Stimulated activated naive CD8-positive, alpha-beta T cell treated with anti-CD3 and anti-CD28 coated beads, Interleukin-15, Interleukin-2, amounts not matched to agents 100 ng/mL and 50 ng/mL, for 24 hours (primary cell): Measurements from ENCODE around the gene AIG1.
A peak's percentile ranks its signal among the peaks of the same experiment; 100 is the strongest.

Experiments used
- H3K27ac Mint-ChIP-seq: one replicate; pipeline ENCODE4 v1.8.0; 2021; ENCODE audit warnings: mild to moderate bottlenecking, mixed read lengths
- H3K27me3 Mint-ChIP-seq: one replicate; pipeline ENCODE4 v1.8.0; 2021; ENCODE audit warnings: mixed read lengths
- H3K36me3 Mint-ChIP-seq: one replicate; pipeline ENCODE4 v1.8.0; 2021; ENCODE audit warnings: low read depth, mixed read lengths
- H3K4me1 Mint-ChIP-seq: one replicate; pipeline ENCODE4 v1.8.0; 2021; ENCODE audit warnings: low read depth, mixed read lengths
- H3K4me3 Mint-ChIP-seq: one replicate; pipeline ENCODE4 v1.8.0; 2021; ENCODE audit warnings: mild to moderate bottlenecking, mixed read lengths
- H3K9me3 Mint-ChIP-seq: one replicate; pipeline ENCODE4 v1.8.0; 2021; ENCODE audit warnings: mixed read lengths

Gene AIG1

GRCh38 chr6:143192766-143193165 is 132.1 kb downstream of the AIG1 start:
- no peak overlapping the region for H3K4me3 Mint-ChIP-seq
- H3K4me1 Mint-ChIP-seq, result no peaks in the 10 kb centered on the region
- no peak overlapping the region for H3K27ac Mint-ChIP-seq
- peaks cover 4% of the 10 kb centered on the region for H3K36me3 Mint-ChIP-seq
- H3K9me3 Mint-ChIP-seq, result peaks cover 7% of the 10 kb centered on the region
- H3K27me3 Mint-ChIP-seq, result no peaks in the 10 kb centered on the region

DNA sequence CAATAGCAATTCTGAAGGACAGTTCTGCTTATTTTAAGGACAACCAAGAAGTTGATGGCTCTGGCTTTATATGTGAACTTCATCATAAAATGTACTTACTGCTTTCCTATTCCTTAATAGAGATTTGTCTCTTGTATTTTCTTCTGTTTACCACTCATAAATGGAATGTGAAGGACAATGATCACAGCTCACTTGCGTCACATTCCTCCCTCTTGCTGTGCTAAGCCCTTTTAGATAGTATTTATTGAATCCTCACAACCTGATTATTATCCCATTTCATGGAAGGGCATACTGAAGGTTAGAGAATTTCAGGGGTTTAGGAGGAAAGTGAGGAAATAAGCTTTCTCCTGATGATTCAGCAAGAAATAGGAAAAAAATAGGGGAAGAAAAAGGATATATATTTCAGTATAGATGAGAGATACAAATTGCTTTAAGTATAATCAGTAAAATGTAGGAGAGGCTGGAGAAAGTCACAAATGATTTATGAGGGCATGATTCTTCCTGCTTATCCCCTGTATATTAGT is 132.9 kb downstream of the AIG1 start:
- Mint-ChIP-seq H3K4me3 (no peak overlapping the region), H3K27ac (no peak overlapping the region), H3K27me3 (no peaks in the 10 kb centered on the region), H3K36me3 (peaks cover 4% of the 10 kb centered on the region), H3K9me3 (peaks cover 7% of the 10 kb centered on the region), H3K4me1 (no peaks in the 10 kb centered on the region)

- H3K36me3 Mint-ChIP-seq, result peaks cover 4% of the 10 kb centered on the region
- peaks cover 7% of the 10 kb centered on the region for H3K9me3 Mint-ChIP-seq
- H3K4me3 Mint-ChIP-seq, result no peak overlapping the region
- H3K4me1 Mint-ChIP-seq, result peaks cover 2% of the 10 kb centered on the region
- no peaks in the 10 kb centered on the region for H3K27me3 Mint-ChIP-seq
- H3K27ac Mint-ChIP-seq, result no peak overlapping the region
These were observed 133.5 kb downstream of the AIG1 start for GRCh38 chr6:143194095-143194589.

DNA sequence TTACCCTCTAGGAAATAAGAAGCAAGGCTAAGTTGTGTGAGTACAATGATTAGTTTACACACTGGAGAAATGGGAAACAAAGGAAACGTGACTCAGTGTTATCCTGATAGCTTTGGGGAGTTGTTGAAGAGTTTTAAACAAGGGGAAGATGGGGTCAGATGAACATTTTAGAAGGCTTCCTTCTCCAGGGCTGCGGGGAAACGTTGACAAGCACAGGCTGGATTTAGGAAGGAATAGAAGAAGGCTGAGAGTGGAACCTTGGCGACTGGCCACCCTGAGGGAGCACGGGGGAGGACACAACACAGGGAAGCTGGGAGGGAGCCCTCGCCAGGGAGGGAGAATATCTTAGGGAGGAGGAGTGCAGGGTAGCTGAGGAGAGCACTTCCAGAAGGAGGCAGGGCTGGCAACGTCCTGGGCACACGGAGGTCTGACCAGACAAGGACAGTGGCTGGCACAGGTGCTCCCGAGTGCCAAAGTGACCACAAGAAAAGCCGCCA is 134.7 kb downstream of the AIG1 start:
- H3K9me3 Mint-ChIP-seq, result peaks cover 9% of the 10 kb centered on the region
- H3K36me3 Mint-ChIP-seq, result peaks cover 4% of the 10 kb centered on the region
- H3K4me3 Mint-ChIP-seq, result no peak overlapping the region
- no peak overlapping the region for H3K27ac Mint-ChIP-seq
- H3K27me3 Mint-ChIP-seq, result no peaks in the 10 kb centered on the region
- H3K4me1 Mint-ChIP-seq, result peaks cover 14% of the 10 kb centered on the region

DNA sequence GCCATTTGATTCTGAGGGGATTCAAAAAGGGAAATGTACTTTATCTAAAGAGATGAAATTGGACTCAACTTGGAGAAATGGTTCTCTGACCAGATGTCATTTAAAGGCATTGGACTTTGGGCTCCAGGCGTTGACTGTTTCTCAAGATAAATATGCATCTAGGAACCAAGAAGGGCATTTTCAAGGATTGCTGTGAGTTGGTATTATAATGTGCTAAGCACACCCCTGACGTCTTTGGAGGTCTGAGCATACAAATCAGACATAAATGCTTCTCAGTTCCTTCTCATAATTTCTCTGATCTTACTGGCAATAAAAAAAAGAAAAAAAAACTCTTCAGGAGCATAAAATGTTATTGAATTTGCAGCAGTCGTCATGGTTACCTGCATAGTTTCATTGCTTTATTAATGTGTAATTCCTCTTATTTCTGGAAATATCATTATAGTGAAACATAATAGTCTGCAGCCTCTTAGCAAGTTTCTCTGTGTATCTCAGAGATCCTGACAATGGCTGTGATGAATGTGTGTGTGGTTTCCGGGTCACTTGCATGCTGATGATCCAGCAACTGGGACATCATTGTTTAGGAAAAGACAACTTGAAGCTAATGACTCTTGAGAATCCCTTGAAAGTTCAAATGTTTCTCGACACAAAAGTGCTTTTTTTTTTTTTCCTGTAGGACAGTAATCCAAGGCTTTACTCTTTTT is 136.0 kb downstream of the AIG1 start:
- Mint-ChIP-seq H3K36me3 (peaks cover 4% of the 10 kb centered on the region), H3K9me3 (peaks cover 14% of the 10 kb centered on the region), H3K27me3 (no peaks in the 10 kb centered on the region)

DNA sequence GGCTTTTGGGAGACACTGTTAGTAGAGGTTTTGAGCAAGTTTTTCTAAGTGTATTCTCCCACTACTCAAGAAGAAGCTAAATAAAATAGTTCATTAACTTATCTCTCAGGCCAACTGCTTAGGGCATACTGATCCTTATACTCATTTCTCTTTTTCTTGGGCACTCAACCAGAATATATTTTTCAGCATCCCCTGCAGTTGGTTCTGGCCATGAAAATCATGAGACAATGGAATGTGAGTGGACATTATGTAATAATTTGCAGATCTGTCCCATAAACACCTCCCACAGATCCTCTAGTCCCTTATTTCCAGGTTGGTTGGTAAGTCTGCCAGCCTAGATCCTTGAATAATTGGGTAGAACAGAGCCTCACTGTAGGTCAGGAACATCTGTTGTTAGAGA is 136.7 kb downstream of the AIG1 start:
- Mint-ChIP-seq H3K27me3 (no peaks in the 10 kb centered on the region), H3K4me3 (no peak overlapping the region), H3K27ac (no peak overlapping the region), H3K4me1 (peaks cover 19% of the 10 kb centered on the region), H3K36me3 (peaks cover 4% of the 10 kb centered on the region), H3K9me3 (peaks cover 14% of the 10 kb centered on the region)

More for the DNA sequence above, 136.0 kb downstream of the AIG1 start:
- Mint-ChIP-seq H3K27ac (no peak overlapping the region), H3K4me1 (peaks cover 19% of the 10 kb centered on the region), H3K4me3 (no peak overlapping the region)

GRCh38 chr6:143198312-143198711 is 137.6 kb downstream of the AIG1 start:
- H3K9me3 Mint-ChIP-seq, result peaks cover 14% of the 10 kb centered on the region
- no peak overlapping the region for H3K27ac Mint-ChIP-seq
- no peak overlapping the region for H3K4me3 Mint-ChIP-seq
- H3K36me3 Mint-ChIP-seq, result peaks cover 5% of the 10 kb centered on the region
- no peaks in the 10 kb centered on the region for H3K27me3 Mint-ChIP-seq
- H3K4me1 Mint-ChIP-seq, result peaks cover 19% of the 10 kb centered on the region

DNA sequence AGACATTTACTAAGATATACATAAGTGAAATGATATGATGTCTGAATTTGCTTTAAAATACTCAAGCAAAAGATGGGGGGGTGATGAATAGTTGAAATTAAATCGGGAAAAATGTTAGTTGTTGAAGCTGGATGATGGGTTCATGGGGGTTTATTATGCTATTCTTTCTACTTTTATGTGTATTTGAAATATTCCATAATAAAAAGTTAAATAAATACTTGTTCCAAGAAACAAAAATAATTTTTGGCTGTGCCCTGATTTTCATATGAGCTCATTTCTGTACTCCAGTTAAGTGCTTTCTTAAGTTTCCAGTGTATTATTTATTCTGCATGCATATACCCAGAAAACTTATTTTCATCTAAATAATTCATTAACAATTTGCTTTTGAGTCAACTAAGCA is 138.6 kb downstream of the AIG1 start:
- Mint-ChIP-seq H3K9me3 (peaks cover 7% of the 10 kb centered on the region), H3K36me3 (peaks cover 8% of the 10 kb centered on the region), H3K4me3 (no peak overlapping the region), H3K27ac (no peak overlapping the region), H3K4me1 (peaks cover 19% of the 10 kb centered on the region), H3K27me3 (no peaks in the 10 kb centered on the region)

DNA sequence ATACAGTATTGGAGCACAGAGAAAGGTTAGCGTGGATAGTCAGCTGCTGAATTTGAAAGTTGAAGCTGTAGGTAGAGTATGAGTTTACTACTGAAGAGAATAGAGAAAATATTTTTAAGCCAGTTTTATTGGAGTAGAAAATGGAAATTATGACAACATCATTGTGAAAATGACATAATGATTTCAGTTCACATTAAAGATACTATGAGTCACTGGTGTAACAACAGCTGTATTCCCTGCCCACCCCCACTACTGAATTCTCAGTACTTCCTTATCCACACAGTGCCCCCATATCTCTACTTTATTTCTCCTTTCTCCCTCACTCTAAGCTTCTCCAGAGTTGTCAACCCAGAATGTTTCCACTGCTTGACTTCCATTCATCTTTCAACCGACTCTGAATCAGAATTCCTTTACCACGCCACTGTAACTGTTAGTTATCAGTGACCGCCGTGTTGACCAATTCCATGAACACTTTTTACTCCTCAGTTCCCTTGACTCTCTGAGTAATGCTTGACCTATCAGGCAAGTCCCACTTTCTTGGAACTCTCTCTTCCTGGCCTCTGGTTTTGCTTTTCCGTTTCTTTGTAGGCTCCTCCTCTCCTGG is 139.6 kb downstream of the AIG1 start:
- peaks cover 8% of the 10 kb centered on the region for H3K36me3 Mint-ChIP-seq
- no peak overlapping the region for H3K4me3 Mint-ChIP-seq
- H3K9me3 Mint-ChIP-seq, result peaks cover 7% of the 10 kb centered on the region
- H3K27me3 Mint-ChIP-seq, result no peaks in the 10 kb centered on the region
- H3K4me1 Mint-ChIP-seq, result peaks cover 19% of the 10 kb centered on the region
- H3K27ac Mint-ChIP-seq, result peak overlapping the region; percentile 27

- Mint-ChIP-seq H3K4me1 (peaks cover 19% of the 10 kb centered on the region), H3K4me3 (no peak overlapping the region), H3K27ac (no peak overlapping the region), H3K27me3 (no peaks in the 10 kb centered on the region), H3K36me3 (peaks cover 8% of the 10 kb centered on the region), H3K9me3 (peaks cover 7% of the 10 kb centered on the region)
These were observed 143.4 kb downstream of the AIG1 start for GRCh38 chr6:143204045-143204444.

DNA sequence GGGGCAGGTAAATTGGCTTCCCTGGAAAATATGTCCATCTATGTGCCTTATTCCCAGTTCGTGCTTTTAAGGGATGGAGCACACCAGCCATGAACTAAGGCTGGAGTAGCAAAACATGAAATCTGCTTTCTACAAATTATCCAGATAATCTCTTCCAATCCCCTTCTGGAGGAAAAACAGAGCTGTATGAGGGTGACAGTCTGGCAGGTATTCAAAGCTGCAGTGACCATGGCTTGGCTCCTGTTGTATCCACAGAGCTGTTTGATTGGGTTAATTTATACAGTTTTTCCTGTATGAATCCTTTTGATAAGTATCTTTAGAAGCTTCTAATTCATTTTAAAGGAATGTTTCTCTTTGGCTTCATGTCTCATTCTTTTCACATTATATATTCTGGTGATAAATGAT is 144.4 kb downstream of the AIG1 start:
- Mint-ChIP-seq H3K36me3 (peaks cover 8% of the 10 kb centered on the region), H3K4me3 (no peak overlapping the region), H3K4me1 (peaks cover 8% of the 10 kb centered on the region), H3K9me3 (peaks cover 13% of the 10 kb centered on the region), H3K27ac (no peak overlapping the region), H3K27me3 (no peaks in the 10 kb centered on the region)

DNA sequence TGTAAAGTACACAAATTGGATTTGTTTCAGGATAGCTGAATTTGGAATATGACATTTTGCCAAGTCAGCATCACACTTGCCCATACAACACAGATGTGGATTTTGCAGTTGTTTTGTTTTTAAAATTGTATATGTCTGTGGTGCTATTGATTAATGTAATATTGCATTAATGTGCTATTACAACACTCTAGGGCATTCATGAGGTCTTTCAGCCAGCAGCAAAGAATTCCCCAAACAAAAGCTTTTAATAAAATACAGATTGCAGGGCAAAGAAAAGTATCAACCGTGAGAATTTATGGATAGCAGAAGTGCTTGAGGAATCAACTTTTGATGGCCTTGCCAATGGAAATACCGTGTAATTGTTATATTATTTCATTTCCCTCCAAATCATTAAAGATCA is 144.9 kb downstream of the AIG1 start:
- Mint-ChIP-seq H3K27me3 (no peaks in the 10 kb centered on the region), H3K27ac (no peak overlapping the region), H3K4me1 (peaks cover 3% of the 10 kb centered on the region), H3K9me3 (peaks cover 14% of the 10 kb centered on the region), H3K36me3 (peaks cover 8% of the 10 kb centered on the region), H3K4me3 (no peak overlapping the region)

DNA sequence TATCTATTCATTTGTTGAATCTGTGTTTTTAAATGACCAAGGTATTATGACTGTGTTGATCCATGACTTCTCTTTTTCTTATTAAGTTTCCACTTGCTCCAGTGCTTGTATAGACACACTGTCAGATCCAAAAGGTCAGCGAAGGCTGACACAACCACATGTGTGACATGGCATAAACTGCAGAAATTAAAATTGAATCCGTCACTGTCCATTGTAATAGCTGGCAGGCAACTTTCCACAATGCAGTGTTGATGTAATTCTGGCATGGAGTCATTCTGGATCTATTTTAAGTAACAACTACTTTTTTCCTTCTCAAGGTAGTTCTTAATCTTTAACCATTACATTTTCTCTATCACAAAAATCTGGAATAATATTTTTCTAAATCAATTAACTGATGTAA is 145.3 kb downstream of the AIG1 start:
- H3K36me3 Mint-ChIP-seq, result peaks cover 8% of the 10 kb centered on the region
- H3K4me3 Mint-ChIP-seq, result no peak overlapping the region
- H3K4me1 Mint-ChIP-seq, result no peaks in the 10 kb centered on the region
- peaks cover 12% of the 10 kb centered on the region for H3K9me3 Mint-ChIP-seq
- no peak overlapping the region for H3K27ac Mint-ChIP-seq
- H3K27me3 Mint-ChIP-seq, result no peaks in the 10 kb centered on the region

DNA sequence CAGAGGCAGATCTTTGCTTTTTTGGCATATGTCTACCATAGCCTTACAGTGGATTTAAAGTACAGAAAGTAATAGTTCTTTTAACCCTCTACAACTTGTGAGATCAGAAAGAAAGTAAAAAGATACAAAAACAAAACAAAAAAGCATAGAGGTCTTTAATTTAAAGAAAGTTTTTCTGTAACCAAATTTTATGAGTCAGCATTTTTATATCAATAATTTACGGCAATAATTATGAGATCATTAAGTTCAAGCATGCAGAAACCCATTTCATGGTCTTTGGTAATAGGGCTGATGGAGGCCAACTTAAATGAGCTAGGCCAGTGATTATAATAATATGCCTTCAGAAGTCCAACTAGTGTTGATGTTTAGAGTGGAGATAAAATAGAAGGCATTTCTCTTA is 145.9 kb downstream of the AIG1 start:
- Mint-ChIP-seq H3K4me3 (no peak overlapping the region), H3K27me3 (no peaks in the 10 kb centered on the region), H3K9me3 (peaks cover 12% of the 10 kb centered on the region), H3K27ac (no peak overlapping the region), H3K36me3 (peaks cover 8% of the 10 kb centered on the region), H3K4me1 (no peaks in the 10 kb centered on the region)

DNA sequence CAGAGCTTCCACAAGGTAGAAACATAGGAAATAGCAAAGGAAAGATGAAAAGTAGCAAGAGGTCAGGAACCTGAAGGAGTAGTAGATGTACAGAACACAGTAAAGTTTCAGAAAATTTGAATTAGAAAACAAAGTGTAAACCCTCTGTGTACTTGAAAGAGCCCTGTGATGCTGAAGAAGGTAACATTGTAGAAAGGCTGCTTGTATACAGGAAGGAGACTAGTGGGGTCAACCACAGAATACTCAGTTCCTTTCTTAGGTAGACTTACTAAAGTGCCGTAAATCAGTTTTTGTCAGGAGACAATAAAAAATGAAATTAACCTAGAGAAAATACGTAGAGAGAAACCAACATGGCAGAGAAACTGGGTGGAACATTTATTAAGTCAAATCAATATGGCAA is 149.7 kb downstream of the AIG1 start:
- H3K9me3 Mint-ChIP-seq, result peaks cover 12% of the 10 kb centered on the region
- H3K27ac Mint-ChIP-seq, result no peak overlapping the region
- no peak overlapping the region for H3K4me3 Mint-ChIP-seq
- no peaks in the 10 kb centered on the region for H3K36me3 Mint-ChIP-seq
- no peaks in the 10 kb centered on the region for H3K27me3 Mint-ChIP-seq
- no peaks in the 10 kb centered on the region for H3K4me1 Mint-ChIP-seq
